Measurements from ENCODE around the gene WLS.
"Not testable (repeated sequence)": the region's sequence is repeated elsewhere in the genome, so short reads cannot be mapped to it uniquely, and the experiment has no call there.

WLS gene

GRCh38 chr1:68232289-68233148 lies at the start of gene WLS:
WLS (minus strand) TSS chr1:68232523; CDS start chr1:68232299, 224 bp downstream.
- DNase-seq, result peak; percentile 49 to 87 (median 77)

- no peak for DNase-seq
Measured at GRCh38 chr1:68280286-68280685, 48.0 kb upstream of the WLS start.

DNA sequence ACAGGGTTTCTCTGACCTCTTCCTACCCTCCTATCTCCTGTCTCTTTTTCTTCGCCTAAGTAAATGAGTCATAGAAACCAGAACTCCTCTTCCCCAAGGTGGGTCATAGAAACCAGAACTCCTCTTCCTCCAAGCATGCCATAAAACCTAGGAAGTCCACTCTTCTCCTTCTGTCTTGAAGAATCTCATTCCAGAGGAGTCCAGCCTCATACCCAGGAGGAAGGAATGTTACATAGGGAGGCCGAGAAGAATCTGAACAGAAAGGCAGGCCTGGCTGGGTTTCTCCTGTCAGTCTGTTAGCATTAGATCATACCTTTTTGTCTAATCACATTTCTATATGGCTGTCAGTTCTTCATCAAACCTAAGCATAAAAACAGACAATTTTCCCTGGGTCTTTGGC lies 47.5 kb upstream of the WLS start:
- no peak for DNase-seq

DNA sequence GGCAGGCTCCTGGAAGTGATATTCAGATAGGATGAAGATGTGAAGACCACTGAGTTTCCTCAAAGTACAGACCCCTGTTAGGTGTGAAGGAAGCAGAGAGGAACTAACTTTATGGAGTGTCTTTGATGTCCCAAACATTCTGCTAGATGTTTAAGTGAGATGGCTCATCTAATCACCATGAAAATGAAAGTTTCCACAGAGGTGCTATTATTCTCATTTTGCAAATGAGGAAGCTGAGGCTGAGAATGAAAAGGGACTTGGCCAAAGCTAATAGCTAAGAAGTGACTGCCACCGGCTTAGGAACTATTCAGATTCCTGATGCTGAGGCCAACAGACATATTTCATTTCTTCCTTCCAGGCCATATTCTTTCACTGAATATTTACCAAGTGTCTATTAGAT lies 45.9 kb upstream of the WLS start:
- no peak for DNase-seq

GRCh38 chr1:68276448-68276847 lies 44.1 kb upstream of the WLS start:
- DNase-seq, result no peak

GRCh38 chr1:68273530-68273929 lies 41.2 kb upstream of the WLS start:
- no peak for DNase-seq

GRCh38 chr1:68271596-68271995 lies 39.3 kb upstream of the WLS start:
- no peak for DNase-seq

DNA sequence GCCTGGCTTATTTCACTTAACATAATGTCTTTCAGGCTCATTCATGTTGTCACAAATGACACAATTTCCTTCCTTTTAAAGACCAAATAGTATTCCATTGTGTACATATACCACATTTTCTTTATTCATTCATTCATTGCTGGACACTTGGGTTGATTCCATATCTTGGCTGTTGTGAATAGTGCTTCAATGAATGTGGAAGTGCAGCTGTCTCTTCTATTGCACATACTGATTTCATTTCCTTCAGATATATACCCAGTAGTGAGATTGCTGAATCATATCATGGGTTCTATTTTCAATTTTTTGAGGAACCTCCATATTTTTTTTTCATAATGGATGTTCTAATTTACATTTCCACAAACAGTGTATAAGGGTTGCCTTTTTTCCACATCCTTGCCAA lies 38.6 kb upstream of the WLS start:
- DNase-seq, result no peak

DNA sequence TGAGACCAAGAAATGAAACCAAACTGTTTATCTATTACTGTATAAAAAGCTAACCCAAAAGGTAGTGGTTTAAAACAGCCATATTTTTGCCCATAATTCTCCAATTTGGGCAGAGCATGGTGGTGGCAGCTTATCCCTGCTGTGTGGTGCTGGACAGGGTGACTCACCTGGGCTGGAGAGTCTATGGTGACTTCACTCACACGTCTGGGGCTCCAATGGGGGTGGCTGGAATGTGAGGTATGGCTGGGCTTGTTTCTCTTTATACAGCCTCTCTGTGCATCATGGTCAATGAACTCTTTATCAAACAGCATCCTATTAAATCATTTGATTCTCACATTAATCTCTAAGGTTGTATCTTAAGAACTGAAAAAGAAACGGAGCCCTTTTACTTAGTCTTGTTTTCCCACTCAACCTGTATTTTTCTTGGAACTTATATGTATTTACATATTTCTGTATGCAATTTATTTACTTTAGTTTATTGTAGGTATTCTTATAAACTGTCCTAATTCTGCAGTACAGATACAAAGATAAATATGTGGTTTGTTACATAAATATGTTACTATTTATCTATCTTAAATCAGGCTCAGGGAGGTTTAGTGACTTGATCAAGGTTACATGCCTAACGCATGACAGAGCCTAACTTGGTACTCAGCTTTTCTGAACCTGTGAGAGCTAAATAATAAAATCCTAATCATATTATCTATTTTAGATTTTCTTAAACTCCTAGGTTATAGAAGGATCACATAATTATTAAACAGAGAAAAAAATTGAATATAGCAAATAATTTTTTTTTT lies 37.5 kb upstream of the WLS start:
- DNase-seq, result no peak

DNA sequence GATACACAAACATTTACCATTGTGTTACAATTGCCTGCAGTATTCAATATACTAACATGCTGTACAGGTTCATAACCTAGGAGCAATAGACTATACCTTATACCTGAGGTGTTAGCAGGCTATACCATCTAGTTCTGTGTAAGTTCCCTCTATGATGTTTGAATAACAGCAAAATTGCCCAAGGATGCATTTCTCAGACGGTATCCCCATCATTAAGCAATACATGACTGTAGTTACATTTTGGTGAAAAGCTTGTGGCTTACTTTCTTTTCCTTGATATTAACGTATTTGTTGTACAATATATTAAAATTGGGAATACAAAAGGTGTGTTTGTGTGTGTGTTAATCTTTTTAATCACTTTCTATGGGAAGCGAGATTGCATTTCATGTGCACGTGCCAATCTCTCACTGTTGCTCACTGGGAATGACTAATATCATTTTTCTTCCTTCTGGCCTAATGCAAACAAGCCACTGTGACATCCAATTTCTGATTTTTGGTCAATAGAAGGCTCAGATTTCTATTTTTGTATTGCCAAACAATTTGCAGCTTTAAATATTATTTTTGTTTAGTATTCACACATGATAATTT lies 36.7 kb upstream of the WLS start:
- peak in 1 of 3 experiments; percentile 39 for DNase-seq

DNA sequence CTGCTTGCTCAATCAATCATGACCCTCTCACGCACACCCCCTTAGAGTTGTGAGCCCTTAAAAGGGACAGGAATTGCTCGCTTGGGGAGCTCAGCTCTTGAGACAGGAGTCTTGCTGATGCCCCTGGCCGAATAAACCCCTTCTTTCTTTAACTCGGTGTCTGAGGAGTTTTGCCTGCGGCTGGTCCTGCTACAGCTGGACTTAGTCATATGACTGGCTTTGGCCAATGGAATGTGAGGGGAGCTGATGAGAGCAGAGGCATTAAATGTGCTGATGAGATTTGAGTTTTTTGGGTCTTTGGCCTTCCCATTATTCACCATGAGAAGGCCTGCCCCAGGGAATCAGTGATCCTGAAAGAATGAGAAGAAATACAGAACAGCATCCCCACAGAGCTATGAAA lies 24.5 kb upstream of the WLS start:
- DNase-seq, result not testable (repeated sequence)

GRCh38 chr1:68255301-68255700 lies 23.0 kb upstream of the WLS start:
- no peak for DNase-seq

GRCh38 chr1:68254667-68255226 lies 22.4 kb upstream of the WLS start:
- DNase-seq, result no peak

- no peak for DNase-seq
Measured at GRCh38 chr1:68237040-68237439, 4.7 kb upstream of the WLS start.

- no peak for DNase-seq
Measured at GRCh38 chr1:68234094-68234493, 1.8 kb upstream of the WLS start.

DNA sequence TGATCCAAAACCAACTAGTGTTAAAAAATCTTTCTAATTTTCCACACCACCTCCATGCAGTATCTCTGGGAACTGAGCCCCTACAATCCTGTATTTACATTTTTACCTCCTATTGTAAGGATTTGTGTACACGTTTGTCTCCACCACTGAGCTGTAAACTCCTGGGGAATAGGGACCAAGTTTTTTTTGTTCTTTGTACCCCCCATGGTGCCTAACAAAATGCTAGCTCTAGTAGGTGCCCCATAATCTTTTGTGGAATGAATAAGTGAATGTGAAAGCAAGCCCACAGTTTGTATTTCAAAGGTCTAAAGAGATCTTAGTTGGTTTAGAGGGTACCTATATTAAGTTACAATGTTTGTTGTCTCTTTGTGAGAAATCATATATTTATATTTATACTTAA lies 879 bp upstream of the WLS start:
- DNase-seq, result peak in 2 of 3 experiments; percentile 25 to 60

- DNase-seq, result peak in 2 of 3 experiments; percentile 73 to 81
Measured at GRCh38 chr1:68231627-68232288, 565 bp downstream of the WLS start.

DNA sequence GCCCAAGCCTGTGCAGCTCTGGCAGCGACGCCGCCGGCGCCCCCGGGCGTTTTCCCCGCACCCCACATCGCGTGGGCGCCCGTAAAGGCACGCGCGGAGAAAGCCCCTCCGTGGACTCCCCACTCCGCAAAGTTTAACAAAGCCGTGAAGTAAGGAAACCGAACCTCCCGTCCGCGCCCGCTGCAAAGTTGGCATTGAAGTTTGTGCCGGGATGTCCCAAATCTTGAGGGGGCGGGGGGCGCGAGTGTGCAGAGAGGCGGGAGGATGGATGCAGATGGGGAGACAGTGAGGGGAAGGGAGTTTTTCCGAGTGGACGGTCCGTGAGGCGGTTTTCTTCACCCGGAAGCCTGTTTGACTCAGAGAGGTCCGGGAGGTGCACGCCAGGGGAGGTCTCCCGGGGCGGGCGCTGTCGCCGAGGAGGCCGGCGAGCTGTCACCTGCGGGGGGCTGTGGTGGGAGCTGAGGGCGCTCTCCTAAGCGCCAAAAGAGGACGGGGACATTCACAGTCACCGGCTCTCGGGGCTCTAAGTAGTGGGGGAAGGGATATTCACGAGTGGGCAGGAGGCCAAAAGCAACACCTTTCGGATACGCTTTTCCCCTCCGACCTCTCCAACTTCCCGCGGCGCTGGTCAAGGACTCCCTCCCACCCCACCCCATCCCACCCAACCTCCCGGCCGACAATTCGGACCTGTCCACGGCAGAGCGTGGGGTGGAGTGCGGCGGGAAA lies 1.3 kb downstream of the WLS start:
- peak in 2 of 3 experiments; percentile 72 for DNase-seq

DNA sequence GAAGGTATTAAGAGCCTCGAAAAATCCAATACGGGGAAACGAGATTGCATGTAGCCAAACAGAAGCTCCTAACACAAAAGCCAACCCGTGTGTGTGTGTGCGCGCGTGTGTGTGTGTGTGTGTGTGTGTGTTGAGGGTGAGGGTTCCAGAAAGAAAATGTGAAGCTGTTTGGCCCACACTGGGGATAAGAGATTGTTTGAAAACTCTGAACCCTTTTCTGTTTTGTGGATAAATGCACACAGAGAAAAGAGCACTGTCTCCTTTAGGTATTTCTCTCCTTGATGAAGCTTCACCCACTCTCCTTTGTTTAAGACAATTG lies 1.9 kb downstream of the WLS start:
- no peak for DNase-seq

GRCh38 chr1:68229650-68230483 lies 2.5 kb downstream of the WLS start:
- DNase-seq, result peak in 2 of 3 experiments; percentile 57 to 88

- DNase-seq, result peak in 1 of 3 experiments; percentile 38
Measured at GRCh38 chr1:68228851-68229250, 3.5 kb downstream of the WLS start.
